Mammary epithelial cell (primary cell): ENCODE data around the gene RMDN3.

Source experiments
- EZH2 ChIP-seq: IDR thresholded peaks from 2 replicates; pipeline ENCODE4 v1.6.1; 2012; ENCODE audit warnings: low read length, inconsistent platforms, borderline replicate concordance
- TF ChIP-seq, protein P1 (sequence below), 2 donors: IDR thresholded peaks in 1 of 2; conservative IDR thresholded peaks in 1 of 2; 2 replicates each; pipeline ENCODE4 v1.5.1; 2011 to 2012; ENCODE audit warnings: inconsistent platforms in 2 of 2, low read length in 2 of 2, mild to moderate bottlenecking in 2 of 2, control low read depth in 1 of 2, low read depth in 1 of 2; ENCODE audit not compliant: insufficient read depth in 1 of 2; ENCODE audit errors: extremely low read depth in 1 of 2

DNA sequence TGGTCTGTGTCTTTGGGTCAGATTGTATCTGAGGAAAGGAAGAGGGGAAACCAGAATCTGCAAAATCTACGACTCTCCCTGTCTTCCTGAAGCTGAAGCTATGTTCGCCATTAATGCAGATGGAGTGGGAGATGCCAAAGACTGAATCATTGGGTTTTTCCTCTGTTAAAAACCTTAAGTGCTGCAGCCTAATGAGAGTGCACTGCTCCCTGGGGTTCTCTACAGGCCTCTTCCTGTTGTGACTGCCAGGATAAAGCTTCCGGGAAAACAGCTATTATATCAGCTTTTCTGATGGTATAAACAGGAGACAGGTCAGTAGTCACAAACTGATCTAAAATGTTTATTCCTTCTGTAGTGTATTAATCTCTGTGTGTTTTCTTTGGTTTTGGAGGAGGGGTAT lies 24.0 kb downstream of the RMDN3 start:
- TF ChIP-seq, protein P1, sequence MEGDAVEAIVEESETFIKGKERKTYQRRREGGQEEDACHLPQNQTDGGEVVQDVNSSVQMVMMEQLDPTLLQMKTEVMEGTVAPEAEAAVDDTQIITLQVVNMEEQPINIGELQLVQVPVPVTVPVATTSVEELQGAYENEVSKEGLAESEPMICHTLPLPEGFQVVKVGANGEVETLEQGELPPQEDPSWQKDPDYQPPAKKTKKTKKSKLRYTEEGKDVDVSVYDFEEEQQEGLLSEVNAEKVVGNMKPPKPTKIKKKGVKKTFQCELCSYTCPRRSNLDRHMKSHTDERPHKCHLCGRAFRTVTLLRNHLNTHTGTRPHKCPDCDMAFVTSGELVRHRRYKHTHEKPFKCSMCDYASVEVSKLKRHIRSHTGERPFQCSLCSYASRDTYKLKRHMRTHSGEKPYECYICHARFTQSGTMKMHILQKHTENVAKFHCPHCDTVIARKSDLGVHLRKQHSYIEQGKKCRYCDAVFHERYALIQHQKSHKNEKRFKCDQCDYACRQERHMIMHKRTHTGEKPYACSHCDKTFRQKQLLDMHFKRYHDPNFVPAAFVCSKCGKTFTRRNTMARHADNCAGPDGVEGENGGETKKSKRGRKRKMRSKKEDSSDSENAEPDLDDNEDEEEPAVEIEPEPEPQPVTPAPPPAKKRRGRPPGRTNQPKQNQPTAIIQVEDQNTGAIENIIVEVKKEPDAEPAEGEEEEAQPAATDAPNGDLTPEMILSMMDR (conservative IDR thresholded peaks at IDR 0.05 in 1 of 2, IDR thresholded peaks at IDR 0.05 in 1 of 2; ENCODE audit: extremely low read depth in 1 of 2, insufficient read depth in 1 of 2, low read depth in 1 of 2, low read length in 2 of 2): no peak
- no peak for TF ChIP-seq EZH2
